A549 (cell line): ENCODE results near the gene SIRT4. TPM values are rescaled to one million over a fixed set of nuclear protein-coding genes. Genes with fewer than 3 reads are reported as not detected.

Source experiments
- ATAC-seq, 2 experiments: fragments of 200-7000 bp in 1 of 2; fragments of >200 bp in 1 of 2; cut with Nextera tagmentation in 1 of 2; cut with Tn5 transposase in 1 of 2; 3 replicates each; pipeline versions ENCODE4 v1.8.0 to v1.9.1; 2018 to 2020; ENCODE audit warnings: mild to moderate bottlenecking in 1 of 2, moderate library complexity in 1 of 2
- CTCF ChIA-PET: fragments of 300-600 bp; sonication (Branson Sonifier 250); formaldehyde crosslinking; extraction: SDS; loops from one replicate; lab custom pipeline; 2021; ENCODE audit warnings: antibody characterized with exemption, inconsistent platforms; lab: Yijun Ruan, JAX
- POLR2A ChIA-PET: fragments of 350-600 bp; formaldehyde crosslinking; extraction: SDS; loops from one replicate; lab custom pipeline; 2021; ENCODE audit warnings: antibody characterized with exemption, inconsistent platforms; lab: Yijun Ruan, JAX
- DNase-seq, 2 experiments: peaks; one replicate each; pipeline versions ENCODE4 v3.0.0 to v3.0.0-alpha.2; 2011 to 2016; ENCODE audit warnings: low read depth in 1 of 2, low spot score in 1 of 2
- FAIRE-seq: peaks from 2 replicates; lab custom pipeline; 2011; peaks lifted over from hg19 to GRCh38; lab: Jason Lieb, UNC
- H3K27ac ChIP-seq, 2 experiments: fragments of >200 bp; sonication (Bioruptor Twin); formaldehyde crosslinking; 3 replicates each; pipeline ENCODE4 v1.5.1; 2016 to 2017
- H3K4me1 ChIP-seq: fragments of >200 bp; sonication (Bioruptor Twin); formaldehyde crosslinking; 3 replicates; pipeline ENCODE4 v1.6.1; 2016
- H3K4me2 ChIP-seq: fragments of >200 bp; sonication (Bioruptor Twin); formaldehyde crosslinking; 3 replicates; pipeline ENCODE4 v1.6.1; 2016
- H3K4me3 ChIP-seq: fragments of >200 bp; sonication (Bioruptor Twin); formaldehyde crosslinking; 3 replicates; pipeline ENCODE4 v1.5.1; 2016
- H3K9me3 ChIP-seq: fragments of >200 bp; sonication (Bioruptor Twin); formaldehyde crosslinking; 3 replicates; pipeline ENCODE4 v1.6.1; 2016
- BHLHE40 ChIP-seq: IDR thresholded peaks from 2 replicates; pipeline ENCODE4 v1.6.1; 2012; ENCODE audit warnings: low read depth, low read length, inconsistent platforms
- CBX2 ChIP-seq: fragments of 200-600 bp; sonication (generic); IDR thresholded peaks from 2 replicates; pipeline ENCODE4 v1.6.1; 2016; ENCODE audit warnings: low read depth, mild to moderate bottlenecking, borderline replicate concordance
- CBX8 ChIP-seq: fragments of 200-600 bp; sonication (generic); IDR thresholded peaks from 2 replicates; pipeline ENCODE4 v1.6.1; 2016
- CEBPB ChIP-seq, 2 experiments: fragments of >200 bp in 1 of 2; sonication (Bioruptor Twin) in 1 of 2; formaldehyde crosslinking in 1 of 2; IDR thresholded peaks; 2 replicates each; pipeline ENCODE4 v1.6.1; 2012 to 2016
- CHD2 ChIP-seq: fragments of 150-350 bp; IDR thresholded peaks from 2 replicates; pipeline ENCODE4 v1.6.1; 2014; ENCODE audit warnings: low read length; ENCODE audit not compliant: partially characterized antibody
- EHMT2 ChIP-seq: fragments of 200-600 bp; sonication (generic); IDR thresholded peaks from 2 replicates; pipeline ENCODE4 v1.6.1; 2016; ENCODE audit warnings: antibody characterized with exemption, low read depth, mild to moderate bottlenecking, moderate library complexity
- HDAC2 ChIP-seq: fragments of 200-600 bp; sonication (generic); IDR thresholded peaks from 2 replicates; pipeline ENCODE4 v1.6.1; 2016
- HMGXB4 ChIP-seq: fragments of 250-450 bp; sonication (Bioruptor Pico); IDR thresholded peaks from 2 replicates; pipeline ENCODE4 v1.5.0; 2021; ENCODE audit warnings: mild to moderate bottlenecking, moderate library complexity, borderline replicate concordance
- JUN ChIP-seq, 2 experiments: fragments of >200 bp; sonication (Bioruptor Twin); formaldehyde crosslinking; IDR thresholded peaks; 2 replicates in 1 of 2; 3 replicates in 1 of 2; pipeline ENCODE4 v1.6.1; 2016 to 2017
- MAFK ChIP-seq: fragments of 450-650 bp; IDR thresholded peaks from 2 replicates; pipeline ENCODE4 v1.6.1; 2014; ENCODE audit not compliant: partially characterized antibody
- NPAS2 ChIP-seq: fragments of 250-450 bp; sonication (Bioruptor Pico); IDR thresholded peaks from 2 replicates; pipeline ENCODE4 v1.8.0; 2022; ENCODE audit warnings: mild to moderate bottlenecking, moderate library complexity, borderline replicate concordance
- NR3C1 ChIP-seq: fragments of >200 bp; sonication (Bioruptor Twin); formaldehyde crosslinking; IDR thresholded peaks from 3 replicates; pipeline ENCODE4 v1.6.1; 2017
- POLR2A ChIP-seq: IDR thresholded peaks from 2 replicates; pipeline ENCODE4 v1.6.1; 2012; ENCODE audit warnings: mild to moderate bottlenecking, low read length
- RARB ChIP-seq: fragments of 250-450 bp; sonication (Bioruptor Pico); IDR thresholded peaks from 2 replicates; pipeline ENCODE4 v1.8.0; 2021; ENCODE audit warnings: mild to moderate bottlenecking, moderate library complexity
- RCOR1 ChIP-seq: fragments of 150-350 bp; IDR thresholded peaks from 2 replicates; pipeline ENCODE4 v1.6.1; 2014; ENCODE audit warnings: antibody characterized with exemption, low read length, low read depth
- RFX5 ChIP-seq: fragments of 450-650 bp; IDR thresholded peaks from 2 replicates; pipeline ENCODE4 v1.7.1; 2014; ENCODE audit warnings: antibody characterized with exemption, mild to moderate bottlenecking, moderate library complexity
- SMC3 ChIP-seq: fragments of >200 bp; sonication (Bioruptor Twin); formaldehyde crosslinking; IDR thresholded peaks from 3 replicates; pipeline ENCODE4 v1.6.1; 2018; ENCODE audit warnings: inconsistent platforms
- TFCP2L1 ChIP-seq: fragments of 250-450 bp; sonication (Bioruptor Pico); IDR thresholded peaks from 2 replicates; pipeline ENCODE4 v1.5.0; 2021; ENCODE audit warnings: mild to moderate bottlenecking
- ZC3H11A ChIP-seq: fragments of 450-650 bp; IDR thresholded peaks from 2 replicates; pipeline ENCODE4 v1.6.1; 2014; ENCODE audit warnings: antibody characterized with exemption, mild to moderate bottlenecking
- ZNF302 ChIP-seq: fragments of 250-450 bp; sonication (Bioruptor Pico); IDR thresholded peaks from 2 replicates; pipeline ENCODE4 v1.9.0; 2021; ENCODE audit warnings: inconsistent platforms, mild to moderate bottlenecking, moderate library complexity
- WGBS: methylation state at CpG from one replicate; pipeline ENCODE4 v1.1.6; 2017; ENCODE audit errors: missing lambda C conversion rate; 5-methylcytosine and 5-hydroxymethylcytosine counted together
- polyA plus RNA-seq, 4 experiments: library from polyadenylated mRNA; depleted of rRNA in 3 of 4; stranded (reverse); fragments of >200 nt; fragmentation: RNase III in 1 of 4; extraction: RNeasy Plus Mini Kit Qiagen cat#74134 plus additional on column Dnase treatment in 1 of 4; gene quantifications; 2 replicates in 3 of 4; 3 replicates in 1 of 4; pipeline ENCODE4 v1.2.3, GENCODE V29; 2011 to 2017

The SIRT4 gene
- polyA plus RNA-seq, 2 of the 4 experiments (the other 2 are of a cell fraction) = 1.6 TPM

- no peaks in the 10 kb centered on the region for H3K9me3 ChIP-seq
- ATAC-seq (no peak), DNase-seq (no peak), FAIRE-seq (no peak)
- POLR2A ChIA-PET = interaction anchor here (0.5 to 3.5 kb wide), 3 partner anchors 22 to 86 kb away, joined by 3 to 19 read pairs (median 4); partner anchors contain the start of gene RPLP0
- CTCF ChIA-PET = interaction anchor here (0.7 to 17.3 kb wide), 9 partner anchors 21 to 86 kb away, joined by 3 to 221 read pairs (median 3); partner anchors contain the start of genes PXN and RPLP0
- peak overlapping the region; percentile 17; the same call in 1 of the 3 replicates for H3K4me2 ChIP-seq
- H3K4me3 ChIP-seq = no peak overlapping the region
- H3K4me1 ChIP-seq = peaks cover 8% of the 10 kb centered on the region; the same call in 1 of the 3 replicates
- 61% methylated on average over 7 of the region's 7 CpGs for WGBS
- TF ChIP-seq CBX8 (no peak), JUN (IDR thresholded peaks at IDR 0.05) (no peak), RCOR1 (no peak), NR3C1 (no peak), HMGXB4 (CRISPR knock-in tag) (no peak), TFCP2L1 (CRISPR knock-in tag) (no peak), NPAS2 (CRISPR knock-in tag) (no peak), EHMT2 (no peak), RFX5 (no peak), BHLHE40 (no peak), CEBPB (IDR thresholded peaks at IDR 0.05) (no peak), POLR2A (no peak), RARB (CRISPR knock-in tag) (no peak)
- 0 out of 6 replicates have a peak overlapping the region, but pooled peaks of 1 of the 2 experiments have one; percentile 4 for H3K27ac ChIP-seq
Observed at GRCh38 chr12:120286768-120287490, 15.2 kb upstream of the SIRT4 start.

GRCh38 chr12:120287491-120287890 is 14.6 kb upstream of the SIRT4 start:
- Histone ChIP-seq H3K4me2 (no peak overlapping the region), H3K4me3 (no peak overlapping the region), H3K9me3 (no peaks in the 10 kb centered on the region), H3K4me1 (peaks cover 8% of the 10 kb centered on the region; the same call in 1 of the 3 replicates), H3K27ac (no peak overlapping the region)
- CTCF ChIA-PET = interaction anchor here (0.7 to 17.3 kb wide), 6 partner anchors 21 to 86 kb away, joined by 3 to 221 read pairs (median 4); partner anchors contain the start of genes PXN and RPLP0
- ATAC-seq (no peak), DNase-seq (no peak), FAIRE-seq (no peak)
- 81% methylated on average over 11 of the region's 12 CpGs for WGBS
- TF ChIP-seq CBX2 (no peak), HDAC2 (no peak), SMC3 (no peak), MAFK (no peak), HMGXB4 (CRISPR knock-in tag) (no peak), ZC3H11A (no peak), ZNF302 (CRISPR knock-in tag) (no peak), CHD2 (no peak)
- POLR2A ChIA-PET = interaction anchor here (1.3 to 3.5 kb wide), 2 partner anchors 59 to 86 kb away, joined by 4 to 19 read pairs; partner anchors contain the start of gene RPLP0
